ENCODE results near the gene ACP7.

The ACP7 gene

GRCh38 chr19:39083983-39084731 lies at the start of gene ACP7:
TSS of gene ACP7 (plus strand) at chr19:39084368. CDS start at chr19:39085270, 902 bp downstream.
- TF ChIP-seq CTCF (IDR thresholded peaks at IDR 0.05; ENCODE audit: low read length) (no peak), EZH2phosphoT487 (IDR thresholded peaks at IDR 0.05; ENCODE audit: low read length) (no peak), EZH2 (optimal IDR thresholded peaks at IDR 0.05; ENCODE audit: low read depth, low read length) (no peak)

GRCh38 chr19:39036581-39036980 lies 47.6 kb upstream of the ACP7 start:
- H3K4me1 ChIP-seq (ENCODE audit: low read length): no peaks in the 10 kb centered on the region
- no peaks in the 10 kb centered on the region for H3K9me2 ChIP-seq (replicated peaks; ENCODE audit: insufficient read depth, low read length)
- H3K79me2 ChIP-seq (ENCODE audit: low read length): no peaks in the 10 kb centered on the region
- no peak overlapping the region for H3K4me2 ChIP-seq (ENCODE audit: low read depth, low read length)
- DNase-seq: no peak
- H3F3A ChIP-seq (ENCODE audit: insufficient read depth, low read length): no peaks in the 10 kb centered on the region
- H4K20me1 ChIP-seq (ENCODE audit: insufficient read depth, low read length): no peaks in the 10 kb centered on the region
- H3K4me3 ChIP-seq (ENCODE audit: low read length): no peak overlapping the region
- H2AFZ ChIP-seq (ENCODE audit: low read length): no peak overlapping the region
- H3K9ac ChIP-seq (ENCODE audit: low read length): no peak overlapping the region
- no peaks in the 10 kb centered on the region for H3K9me3 ChIP-seq (replicated peaks; ENCODE audit: insufficient read depth, low read length)
- H3K27me3 ChIP-seq (replicated peaks; ENCODE audit: insufficient read depth, low read length): peaks cover 44% of the 10 kb centered on the region
- TF ChIP-seq EZH2phosphoT487 (IDR thresholded peaks at IDR 0.05; ENCODE audit: low read length): no peak
- no peak for TF ChIP-seq EZH2 (optimal IDR thresholded peaks at IDR 0.05; ENCODE audit: low read depth, low read length)
- no peak for TF ChIP-seq CTCF (IDR thresholded peaks at IDR 0.05; ENCODE audit: low read length)
- H3K27ac ChIP-seq (ENCODE audit: low read length): no peak overlapping the region
- H3K36me3 ChIP-seq (replicated peaks; ENCODE audit: insufficient read depth, low read length): no peaks in the 10 kb centered on the region

More at GRCh38 chr19:39083983-39084731, at the start of gene ACP7:
- no peaks in the 10 kb centered on the region for H4K20me1 ChIP-seq (ENCODE audit: insufficient read depth, low read length)
- no peaks in the 10 kb centered on the region for H3K9me3 ChIP-seq (replicated peaks; ENCODE audit: insufficient read depth, low read length)
- H3K27ac ChIP-seq (ENCODE audit: low read length): no peak within 1 kb of the TSS
- no peak within 1 kb of the TSS for H3K4me3 ChIP-seq (ENCODE audit: low read length)
- H2AFZ ChIP-seq (ENCODE audit: low read length): no peak within 1 kb of the TSS
- DNase-seq: no peak
- no peak within 1 kb of the TSS for H3K4me2 ChIP-seq (ENCODE audit: low read depth, low read length)
- no peaks in the 10 kb centered on the region for H3K9me2 ChIP-seq (replicated peaks; ENCODE audit: insufficient read depth, low read length)
- no peaks in the 10 kb centered on the region for H3K36me3 ChIP-seq (replicated peaks; ENCODE audit: insufficient read depth, low read length)
- no peaks in the 10 kb centered on the region for H3K79me2 ChIP-seq (ENCODE audit: low read length)
- H3K9ac ChIP-seq (ENCODE audit: low read length): no peak within 1 kb of the TSS
- H3F3A ChIP-seq (ENCODE audit: insufficient read depth, low read length): no peaks in the 10 kb centered on the region
- H3K4me1 ChIP-seq (ENCODE audit: low read length): no peaks in the 10 kb centered on the region
- peaks cover 76% of the 10 kb centered on the region for H3K27me3 ChIP-seq (replicated peaks; ENCODE audit: insufficient read depth, low read length)

- Histone ChIP-seq H3K4me2 (ENCODE audit: low read depth, low read length) (no peak overlapping the region), H3K27ac (ENCODE audit: low read length) (no peak overlapping the region)
Observed at GRCh38 chr19:39037194-39037593, 47.0 kb upstream of the ACP7 start.

More at GRCh38 chr19:39037194-39037593, 47.0 kb upstream of the ACP7 start:
- TF ChIP-seq EZH2phosphoT487 (IDR thresholded peaks at IDR 0.05; ENCODE audit: low read length) (no peak), EZH2 (optimal IDR thresholded peaks at IDR 0.05; ENCODE audit: low read depth, low read length) (no peak), CTCF (IDR thresholded peaks at IDR 0.05; ENCODE audit: low read length) (no peak)
- Histone ChIP-seq H2AFZ (ENCODE audit: low read length) (no peak overlapping the region), H3K4me1 (ENCODE audit: low read length) (no peaks in the 10 kb centered on the region), H3K9ac (ENCODE audit: low read length) (no peak overlapping the region), H3K4me3 (ENCODE audit: low read length) (no peak overlapping the region), H3K36me3 (replicated peaks; ENCODE audit: insufficient read depth, low read length) (no peaks in the 10 kb centered on the region), H3K79me2 (ENCODE audit: low read length) (no peaks in the 10 kb centered on the region), H4K20me1 (ENCODE audit: insufficient read depth, low read length) (no peaks in the 10 kb centered on the region), H3F3A (ENCODE audit: insufficient read depth, low read length) (no peaks in the 10 kb centered on the region), H3K9me3 (replicated peaks; ENCODE audit: insufficient read depth, low read length) (no peaks in the 10 kb centered on the region), H3K9me2 (replicated peaks; ENCODE audit: insufficient read depth, low read length) (no peaks in the 10 kb centered on the region), H3K27me3 (replicated peaks; ENCODE audit: insufficient read depth, low read length) (peaks cover 44% of the 10 kb centered on the region)
- no peak for DNase-seq
